Stimulated activated CD4-positive, alpha-beta T cell treated with anti-CD3 and anti-CD28 coated beads, Interleukin-4, amount 100 ng/mL, for 24 hours (primary cell): ENCODE measurements around the gene CRYBA4.
A peak's percentile ranks its signal among the peaks of the same experiment; 100 is the strongest.

Experiments used
- DNase-seq: peaks from one replicate; pipeline ENCODE4 v3.0.0-alpha.2; 2020

CRYBA4 gene

GRCh38 chr22:26663374-26663923 lies 41.7 kb downstream of the CRYBA4 start:
- DNase-seq: no peak

- DNase-seq: no peak
These were observed 44.1 kb downstream of the CRYBA4 start for GRCh38 chr22:26665813-26666231.

DNA sequence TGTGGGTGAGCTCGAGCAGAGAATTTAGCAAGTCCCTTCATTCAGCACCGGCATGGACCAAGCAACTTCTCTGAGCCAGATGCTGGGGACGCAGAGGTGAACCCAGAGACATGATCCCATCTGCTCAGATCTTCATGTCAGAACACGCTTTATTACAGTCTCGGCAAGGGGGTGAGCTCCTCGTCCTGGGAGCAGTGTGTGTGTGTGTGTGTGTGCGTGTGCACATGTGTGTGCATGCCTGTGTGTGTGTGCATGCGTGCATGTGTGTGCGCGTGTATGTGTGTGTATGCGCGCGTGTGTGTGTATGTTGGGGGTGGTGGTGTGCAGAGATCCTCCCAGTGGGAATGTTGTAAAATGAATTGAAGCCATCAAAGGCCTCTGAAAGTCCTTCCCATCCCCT lies 45.4 kb downstream of the CRYBA4 start:
- no peak for DNase-seq

- no peak for DNase-seq
These were observed 47.3 kb downstream of the CRYBA4 start for GRCh38 chr22:26669060-26669481.

DNA sequence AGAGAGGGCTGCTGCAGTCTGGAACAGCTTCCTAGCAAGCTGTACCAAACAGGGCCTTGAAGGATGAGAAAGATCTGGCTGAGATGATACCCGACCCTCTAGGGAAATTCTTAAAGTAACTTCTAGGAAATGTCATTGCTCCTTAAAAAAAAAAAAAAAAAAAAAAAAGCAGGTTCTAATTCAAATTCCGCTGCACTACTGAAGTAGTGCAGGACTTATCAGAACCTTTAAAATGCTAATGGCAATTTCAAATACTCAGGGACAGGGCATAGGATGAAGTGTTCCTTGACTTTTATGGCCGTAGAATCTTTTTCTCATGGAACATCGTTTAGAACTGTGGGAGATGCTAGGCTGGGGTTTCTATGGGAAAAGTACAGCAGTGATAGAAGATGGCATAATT lies 48.7 kb downstream of the CRYBA4 start:
- DNase-seq: no peak

GRCh38 chr22:26671317-26672059 lies 49.7 kb downstream of the CRYBA4 start:
- peak; percentile 68 for DNase-seq

GRCh38 chr22:26672060-26672471 lies 50.3 kb downstream of the CRYBA4 start:
- no peak for DNase-seq

DNA sequence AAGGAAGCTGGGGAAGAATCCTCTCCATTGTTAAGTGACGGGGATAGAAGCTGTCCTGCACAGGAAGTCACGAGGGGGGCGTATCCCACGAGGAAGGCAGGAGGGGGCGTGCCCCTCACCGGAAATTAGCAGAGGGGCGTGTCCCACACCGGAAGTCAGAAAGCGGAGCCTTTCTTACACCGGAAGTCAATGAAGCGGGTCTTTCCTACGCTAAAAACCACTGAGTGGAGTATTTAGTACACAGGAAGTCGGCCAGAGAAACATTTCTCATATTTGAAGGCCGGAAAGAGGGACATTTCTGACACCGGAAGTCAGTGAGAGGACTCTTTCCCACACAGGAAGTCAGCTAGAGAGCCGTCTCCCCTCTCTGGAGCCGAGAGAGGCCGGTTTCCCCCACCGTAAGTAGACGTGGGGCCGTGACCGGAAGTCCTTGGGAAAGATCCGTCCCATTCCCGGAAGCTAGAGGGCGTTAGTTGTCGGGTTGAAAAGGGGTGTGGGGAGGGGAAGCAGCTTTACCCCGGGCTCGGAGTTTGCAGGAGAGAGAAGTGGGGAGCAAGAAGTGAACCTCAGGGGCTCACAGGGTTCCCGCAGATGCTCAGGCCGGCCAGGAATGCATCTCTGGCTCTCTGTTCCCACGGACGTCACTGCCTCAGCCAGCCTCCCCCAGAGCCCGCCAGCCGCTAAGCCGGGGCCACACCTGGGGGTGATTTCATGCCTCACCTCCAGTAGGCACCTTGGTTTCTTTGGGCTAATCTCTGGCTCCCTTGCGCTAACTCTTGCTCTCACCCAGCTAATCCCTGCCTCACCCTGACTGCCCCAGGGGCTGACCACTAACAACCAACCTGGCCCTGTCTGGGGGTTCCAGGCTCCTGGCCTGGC lies 51.1 kb downstream of the CRYBA4 start:
- peak; percentile 93 for DNase-seq

DNA sequence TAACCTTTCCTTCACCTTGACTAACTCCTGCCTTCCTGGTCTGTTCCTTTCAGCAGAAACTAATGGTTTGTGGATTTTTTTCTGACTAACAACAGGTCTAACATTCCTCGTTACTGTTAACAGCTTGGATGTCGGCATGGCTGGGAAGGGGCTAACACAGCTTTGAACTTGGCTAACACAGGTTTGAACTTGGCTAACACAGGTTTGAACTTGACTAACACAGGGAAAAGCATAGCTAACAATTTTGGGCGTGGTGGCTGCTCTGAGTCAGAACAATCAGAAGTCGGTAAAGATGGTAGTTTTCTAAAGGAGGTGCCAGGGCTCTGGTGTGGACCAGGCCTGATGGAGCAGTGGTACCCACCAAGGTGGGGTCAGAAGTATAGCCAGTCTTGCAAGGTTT lies 51.7 kb downstream of the CRYBA4 start:
- DNase-seq: peak; percentile 33

DNA sequence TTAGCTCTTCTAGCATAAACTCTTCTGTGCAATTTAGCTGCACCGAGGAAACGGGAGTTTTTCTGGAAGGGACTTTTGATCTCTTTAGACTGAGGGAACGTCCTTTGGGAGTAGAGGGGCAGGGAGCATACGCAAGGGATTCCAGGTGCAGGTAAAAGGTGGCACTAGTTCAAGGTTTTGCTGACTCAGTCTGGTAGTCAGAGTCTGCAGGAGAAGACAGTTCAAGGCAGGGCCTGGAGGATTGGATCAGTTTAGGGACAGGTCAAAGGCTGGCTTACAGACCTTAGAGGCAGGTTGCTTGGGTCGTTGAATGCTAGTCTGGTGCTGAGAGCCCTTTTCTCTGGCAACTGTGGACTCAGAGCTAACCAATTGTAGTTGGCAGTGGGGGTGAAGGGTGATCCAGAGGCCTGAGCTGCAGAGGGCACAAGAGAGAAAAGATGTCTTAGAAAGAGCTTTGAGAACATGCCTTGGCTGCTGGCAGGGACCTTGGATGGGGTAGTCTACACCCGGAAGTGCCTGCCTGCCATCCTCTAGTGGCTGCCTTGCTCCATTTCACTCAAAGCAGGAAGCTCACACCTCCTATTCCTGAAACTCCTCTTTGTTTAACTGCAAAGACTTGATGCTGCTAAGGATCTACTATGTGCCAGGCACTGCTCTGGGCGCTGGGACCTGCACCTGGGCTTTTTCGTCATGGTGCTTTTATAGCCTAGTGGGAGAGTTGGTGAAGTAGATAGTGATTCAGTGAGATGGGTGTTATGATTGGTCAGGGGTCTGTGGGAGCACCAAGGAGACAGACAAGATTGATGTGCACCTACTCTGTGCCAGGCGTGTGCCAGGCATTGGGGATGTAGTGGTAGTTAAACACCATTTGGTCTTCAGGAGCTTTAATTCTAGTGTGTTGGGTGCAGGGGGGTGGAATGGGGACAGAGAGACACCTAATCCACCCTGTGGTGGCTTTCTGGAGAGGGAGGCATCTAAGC lies 52.7 kb downstream of the CRYBA4 start:
- peak; percentile 26 for DNase-seq

DNA sequence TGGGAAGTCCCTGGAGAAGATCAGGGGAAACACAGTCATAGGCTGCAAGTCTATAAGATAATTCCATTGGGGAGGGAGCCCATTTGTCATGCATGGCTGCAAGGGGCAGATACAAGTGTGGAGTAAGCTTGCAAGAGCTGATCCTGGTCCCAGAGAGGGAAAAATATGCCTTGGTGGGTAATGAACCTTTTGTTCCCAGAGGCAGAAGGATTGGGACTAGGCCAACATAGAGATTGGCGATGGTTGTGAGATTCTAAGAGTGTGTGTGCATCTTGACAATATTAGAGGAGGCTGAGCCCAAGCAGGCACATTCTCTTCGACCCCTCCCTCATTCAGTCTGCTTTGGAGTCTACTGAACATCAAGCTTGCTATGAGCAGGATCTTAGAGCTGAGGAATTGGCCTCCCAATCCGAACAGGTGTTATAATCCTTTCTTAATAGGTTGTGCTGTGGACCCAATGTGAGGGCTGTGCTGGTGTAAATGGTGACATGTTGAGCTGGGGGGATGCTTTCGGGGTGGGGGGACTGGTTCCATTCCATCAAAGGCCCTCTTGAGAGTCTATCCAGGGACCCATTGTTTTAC lies 54.0 kb downstream of the CRYBA4 start:
- DNase-seq: no peak

DNA sequence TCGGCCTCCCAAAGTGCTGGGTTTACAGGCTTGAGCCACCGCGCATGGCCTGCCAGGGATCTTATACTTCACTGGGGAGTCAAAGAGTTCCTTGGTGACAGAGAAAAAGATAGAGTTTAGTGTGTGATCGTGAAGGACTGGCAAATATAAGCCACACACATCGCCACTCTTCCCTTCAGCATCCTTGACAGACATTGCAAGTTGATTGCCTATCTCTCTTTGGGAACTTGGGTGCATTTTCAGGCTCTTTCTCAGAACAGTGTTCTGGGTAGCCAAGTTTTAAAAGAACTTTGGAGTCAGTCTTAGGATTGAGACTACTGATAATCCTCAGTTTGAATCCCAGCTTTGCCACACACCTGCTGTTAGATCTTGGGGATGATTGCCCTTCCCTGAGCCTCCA lies 55.5 kb downstream of the CRYBA4 start:
- DNase-seq: no peak

DNA sequence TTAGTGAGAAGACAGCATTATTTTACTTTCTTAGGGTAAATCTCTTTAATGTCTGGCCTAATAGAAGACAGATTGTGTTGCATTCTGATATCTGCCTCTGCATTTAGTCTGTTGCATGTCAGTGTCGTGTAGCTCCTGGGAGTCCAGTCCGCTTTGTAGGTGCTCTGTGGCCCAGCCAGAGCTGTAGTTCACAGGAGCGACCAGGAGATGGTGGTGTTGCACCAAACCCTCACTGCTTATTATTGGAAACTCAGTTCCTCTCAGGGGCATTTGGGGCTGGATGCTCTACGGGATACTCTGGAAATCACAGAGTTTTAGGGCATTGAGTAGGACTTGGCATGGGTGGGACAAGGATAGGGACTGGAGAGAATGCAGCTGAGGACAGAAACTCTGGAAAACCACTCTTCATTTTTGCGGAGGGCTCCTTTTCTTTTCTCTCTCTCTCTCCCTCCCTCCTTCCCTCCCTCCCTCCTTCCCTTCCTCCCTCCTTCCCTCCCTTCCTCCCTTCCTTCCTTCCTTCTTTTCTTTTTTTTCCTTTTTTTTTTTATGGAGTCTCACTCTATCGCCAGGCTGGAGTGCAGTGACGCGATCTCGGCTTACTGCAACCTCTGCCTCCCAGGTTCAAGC lies 57.4 kb downstream of the CRYBA4 start:
- peak; percentile 76 for DNase-seq
